NCI-H146 treated with DMSO at 0.1 percent for 48 hours (cell line): Measurements from ENCODE around the gene VRK3.
A peak's percentile ranks its signal among the peaks of the same experiment; 100 is the strongest.

Experiments
- DNase-seq: peaks from one replicate; lab custom pipeline; 2025; ENCODE audit not compliant: unreplicated experiment; lab: John Stamatoyannopoulos, UW

The VRK3 gene

GRCh38 chr19:50030937-50031336, 5.8 kb upstream of the VRK3 start:
- DNase-seq = no peak

- no peak for DNase-seq
Measured at GRCh38 chr19:50030225-50030624, 5.1 kb upstream of the VRK3 start.

DNA sequence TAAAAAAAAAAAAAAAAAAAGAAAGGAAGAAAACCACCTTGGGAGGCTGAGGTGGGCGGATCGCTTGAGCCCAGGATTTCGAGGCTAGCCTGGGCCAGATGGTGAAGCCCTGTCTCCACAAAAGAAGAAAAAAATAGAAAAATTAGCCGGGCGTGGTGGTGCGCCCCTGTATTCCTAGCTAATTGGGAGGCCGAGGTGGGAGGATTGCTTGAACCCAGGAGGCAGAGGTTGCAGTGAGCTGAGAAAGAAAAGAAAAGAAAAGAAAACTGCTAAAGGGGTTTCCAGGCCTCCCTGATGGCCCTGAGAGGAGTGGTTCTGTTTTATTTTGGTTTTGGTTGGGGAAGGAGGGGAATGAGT, 1.4 kb upstream of the VRK3 start:
- DNase-seq = no peak

DNA sequence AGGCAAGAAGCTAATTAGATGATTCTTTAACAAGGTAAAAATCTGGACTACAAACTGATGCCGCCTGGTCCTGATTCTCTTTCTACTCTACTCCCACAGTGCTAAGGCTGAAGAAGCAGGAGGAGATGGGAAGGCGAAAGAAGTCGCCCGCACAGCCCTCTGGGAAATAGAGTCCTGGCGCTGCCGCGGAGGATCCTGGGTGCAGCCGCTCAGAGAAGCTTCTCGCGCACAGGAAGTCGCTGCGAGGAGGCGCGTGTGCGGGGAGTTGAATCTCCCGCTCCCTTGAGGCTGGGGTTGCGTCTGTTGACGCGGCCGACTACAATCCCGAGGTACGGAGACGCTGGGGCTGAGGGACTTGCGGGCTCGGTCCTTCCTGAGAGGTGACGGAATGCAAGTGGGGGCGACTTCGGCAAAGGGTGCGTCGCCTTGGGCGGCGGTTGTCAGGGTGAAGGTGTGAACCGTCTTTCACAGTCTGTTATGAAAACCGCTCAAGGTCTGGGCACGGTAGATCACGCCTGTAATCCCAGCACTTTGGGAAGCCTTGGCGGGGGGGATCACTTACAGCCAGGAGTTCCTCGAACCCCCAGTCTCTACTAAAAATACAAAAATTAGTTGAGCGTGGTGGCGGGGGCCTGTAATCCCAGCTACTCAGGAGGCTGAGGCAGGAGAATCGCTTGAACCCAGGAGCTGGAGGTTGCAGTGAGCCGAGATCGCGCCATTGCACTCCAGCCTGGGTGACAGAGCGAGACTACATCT, 800 bp upstream of the VRK3 start, which contains the start of gene ZNF473:
Gene ZNF473 (plus strand): TSS at position 212 of the 756 bp plus-strand sequence. CDS start 5,078 bp downstream, outside the sequence.
- DNase-seq = peak; percentile 99

GRCh38 chr19:50024719-50025021, 502 bp downstream of the VRK3 start:
- no peak for DNase-seq

GRCh38 chr19:50022823-50023222, 2.3 kb downstream of the VRK3 start:
- no peak for DNase-seq

DNA sequence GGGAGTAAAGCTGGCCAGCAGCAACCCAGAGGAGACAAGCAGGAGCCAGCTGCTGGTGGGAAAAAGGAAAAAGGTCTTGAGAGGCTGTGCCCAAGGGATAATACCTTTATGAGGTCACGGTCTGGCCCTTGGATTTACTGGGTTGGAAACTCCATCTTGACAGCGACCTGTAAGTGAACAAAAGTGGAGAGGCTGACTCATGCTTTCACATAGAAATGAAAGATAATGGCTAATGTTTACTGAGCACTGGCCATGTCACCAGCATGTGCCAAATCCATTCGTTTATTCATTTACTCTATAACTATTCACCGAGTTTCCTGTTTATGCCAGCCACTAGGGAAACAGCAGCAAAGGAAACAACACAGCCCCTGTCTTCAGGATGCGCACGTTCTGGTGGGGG, 4.7 kb downstream of the VRK3 start:
- DNase-seq = no peak

GRCh38 chr19:50016225-50016807, 8.9 kb downstream of the VRK3 start:
- DNase-seq = no peak

DNA sequence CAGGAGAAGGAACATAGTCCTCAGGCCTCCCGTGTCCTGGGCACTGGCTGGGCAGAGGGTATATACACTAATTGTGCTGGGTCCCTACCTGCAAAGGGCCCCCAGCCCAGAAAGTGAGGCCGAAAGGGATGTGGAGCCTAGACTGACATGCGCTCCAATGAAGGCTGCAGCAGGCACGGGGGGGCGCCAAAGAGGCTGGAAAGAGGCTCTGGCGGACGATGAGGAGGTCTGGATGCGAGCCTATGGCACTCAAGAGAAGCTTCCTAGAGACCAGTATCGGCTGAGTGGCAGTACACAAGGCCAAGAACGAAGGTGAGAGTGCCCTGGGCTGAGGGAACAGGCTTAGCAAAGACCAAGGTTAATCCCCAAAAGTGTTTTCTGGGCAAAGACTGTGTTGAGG, 16.6 kb downstream of the VRK3 start:
- no peak for DNase-seq

GRCh38 chr19:50007947-50008346, 17.2 kb downstream of the VRK3 start:
- DNase-seq = no peak

- DNase-seq = no peak
Measured at GRCh38 chr19:50007170-50007569, 18.0 kb downstream of the VRK3 start.

DNA sequence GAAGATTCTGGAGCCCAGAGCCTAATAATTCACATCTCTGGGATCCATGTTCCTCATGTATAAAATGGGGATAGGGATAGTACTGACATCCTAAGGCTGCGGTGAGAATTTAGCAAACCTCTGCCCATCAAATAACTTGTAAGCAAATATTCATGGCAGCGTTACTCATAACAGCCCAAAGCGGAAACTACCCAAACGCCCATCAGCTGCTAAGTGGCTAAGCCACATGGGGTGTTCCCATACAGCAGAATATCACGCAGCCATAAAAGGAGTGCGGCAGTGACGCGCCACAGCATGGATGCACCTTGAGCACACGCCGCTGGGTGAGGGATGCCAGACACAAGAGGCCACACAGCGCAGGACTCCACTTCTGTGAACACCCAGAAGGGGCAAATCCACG, 19.7 kb downstream of the VRK3 start:
- DNase-seq = no peak

DNA sequence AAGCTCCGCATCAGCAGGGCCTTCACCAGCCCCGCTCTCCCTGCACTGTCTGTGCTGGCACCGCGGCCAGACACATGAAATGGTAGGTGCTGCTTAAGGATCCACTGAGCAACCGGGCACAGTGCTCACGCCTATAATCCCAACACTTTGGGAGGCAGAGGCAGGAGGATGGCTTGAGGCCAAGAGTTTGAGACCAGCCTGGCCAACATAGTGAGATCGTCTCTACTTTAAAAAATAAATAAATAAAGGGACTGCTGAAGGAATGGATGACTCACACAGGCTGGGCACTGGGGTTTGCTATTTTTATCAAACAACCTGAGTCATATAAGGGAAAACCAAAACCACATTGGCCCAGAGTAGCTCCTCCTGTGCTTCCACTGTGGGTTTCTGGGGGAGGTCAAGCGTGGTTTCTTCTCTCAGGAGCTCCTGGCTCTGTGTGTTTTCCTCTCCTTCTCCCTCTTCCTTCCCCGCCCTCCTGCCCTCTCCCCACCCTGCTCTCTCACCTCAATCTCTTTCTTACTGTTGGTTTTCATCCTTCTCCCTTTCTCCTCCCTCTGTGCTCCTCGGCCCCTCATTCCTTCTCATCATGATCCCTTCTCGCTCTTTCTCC, 21.3 kb downstream of the VRK3 start:
- no peak for DNase-seq

- no peak for DNase-seq
Measured at GRCh38 chr19:50003254-50003788, 21.9 kb downstream of the VRK3 start.

DNA sequence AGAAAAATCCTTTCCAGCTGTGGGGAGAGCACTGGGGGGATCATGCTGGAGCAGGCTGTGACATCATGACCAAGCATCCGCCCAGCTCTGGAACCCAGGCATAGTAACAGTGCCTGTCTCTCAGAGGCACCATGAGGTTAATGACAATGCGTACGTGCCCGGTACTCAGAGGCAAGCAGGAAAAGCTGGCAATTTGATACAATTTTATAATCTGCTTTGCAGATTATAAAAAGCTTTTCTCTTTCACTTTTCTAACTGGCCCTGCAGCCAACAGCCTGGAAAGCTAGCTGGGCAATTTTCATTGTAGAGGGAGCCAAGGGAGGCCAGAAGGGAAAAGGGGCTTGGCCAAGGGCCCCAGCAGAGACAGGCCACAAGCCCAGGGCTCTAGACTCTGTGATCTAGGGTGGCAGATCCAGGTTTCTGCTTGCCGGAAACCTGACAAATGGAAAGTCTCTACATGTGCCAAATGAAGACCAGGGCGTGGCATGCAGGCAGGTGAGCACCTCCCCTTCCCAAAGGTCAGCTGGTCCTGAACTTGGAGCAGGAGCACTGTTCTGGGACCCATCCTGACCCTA, 22.7 kb downstream of the VRK3 start:
- DNase-seq = no peak

- DNase-seq = no peak
Measured at GRCh38 chr19:50001775-50002174, 23.4 kb downstream of the VRK3 start.

- no peak for DNase-seq
Measured at GRCh38 chr19:50000841-50001557, 24.2 kb downstream of the VRK3 start.

- no peak for DNase-seq
Measured at GRCh38 chr19:50000038-50000840, 24.9 kb downstream of the VRK3 start.

GRCh38 chr19:49999371-50000010, 25.7 kb downstream of the VRK3 start:
- DNase-seq = no peak

- DNase-seq = no peak
Measured at GRCh38 chr19:49997709-49998108, 27.5 kb downstream of the VRK3 start.
